GM18519 (cell line): Measurements from ENCODE around the gene GPI.
"Not testable (repeated sequence)": the region's sequence is repeated elsewhere in the genome, so short reads cannot be mapped to it uniquely, and the experiment has no call there.

Experiments used
- ATAC-seq: cut with Tn5 transposase; IDR thresholded peaks from one replicate; pipeline ENCODE4 v1.9.1; 2021; ENCODE audit warnings: mild to moderate bottlenecking, moderate library complexity; ENCODE audit not compliant: unreplicated experiment, low FRiP score

Gene GPI

GRCh38 chr19:34364830-34365462, at the start of gene GPI:
TSS of gene GPI (plus strand) at chr19:34365196. CDS start at chr19:34365267, 71 bp downstream.
- ATAC-seq = no peak

- ATAC-seq = no peak
These were observed 48.7 kb upstream of the GPI start for GRCh38 chr19:34316247-34316646.

DNA sequence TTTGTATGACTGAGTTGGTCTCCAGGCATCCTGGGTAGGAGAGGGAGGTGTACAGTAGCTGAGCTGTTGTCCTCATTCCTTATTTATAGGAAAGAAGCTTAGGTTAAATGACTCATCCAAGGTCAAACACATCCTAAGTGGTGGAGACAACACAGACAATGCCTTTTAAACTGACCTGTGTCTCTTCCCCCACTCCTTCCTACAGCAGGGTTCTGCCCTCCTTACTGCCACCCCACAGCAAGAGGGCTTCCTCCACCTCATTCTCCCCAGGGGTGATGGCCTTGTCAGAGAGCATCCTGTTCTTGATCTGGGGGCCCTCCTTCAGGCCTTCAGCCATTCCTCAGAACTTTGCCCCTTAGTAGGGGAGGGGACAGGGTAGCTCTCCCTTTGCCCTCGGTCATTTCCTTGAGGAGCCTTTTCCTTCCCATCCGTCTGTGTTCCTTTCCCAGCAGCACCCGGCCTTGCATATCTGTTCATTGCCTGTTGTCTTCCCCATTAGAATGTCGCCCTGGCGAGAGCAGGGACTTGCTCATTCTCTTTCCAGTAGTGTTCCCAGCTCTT, 48.2 kb upstream of the GPI start:
- ATAC-seq = no peak

- no peak for ATAC-seq
These were observed 47.6 kb upstream of the GPI start for GRCh38 chr19:34317311-34317927.

DNA sequence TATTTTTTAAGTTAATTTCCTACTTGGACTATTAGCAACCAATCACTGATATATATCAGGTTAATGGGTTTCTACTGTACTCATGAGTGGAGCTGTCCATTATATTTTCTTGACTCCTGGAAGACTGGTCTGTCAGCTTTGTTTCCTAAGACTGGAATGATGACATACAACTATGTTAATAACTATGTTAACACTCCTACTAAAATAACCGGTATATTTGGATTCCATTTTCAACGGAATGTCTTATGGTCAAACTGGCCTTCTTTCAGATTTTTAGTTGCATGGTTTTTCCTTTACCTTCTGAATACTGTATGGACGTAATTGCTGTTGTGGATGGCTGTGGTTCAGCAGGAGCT, 45.8 kb upstream of the GPI start:
- ATAC-seq = no peak

DNA sequence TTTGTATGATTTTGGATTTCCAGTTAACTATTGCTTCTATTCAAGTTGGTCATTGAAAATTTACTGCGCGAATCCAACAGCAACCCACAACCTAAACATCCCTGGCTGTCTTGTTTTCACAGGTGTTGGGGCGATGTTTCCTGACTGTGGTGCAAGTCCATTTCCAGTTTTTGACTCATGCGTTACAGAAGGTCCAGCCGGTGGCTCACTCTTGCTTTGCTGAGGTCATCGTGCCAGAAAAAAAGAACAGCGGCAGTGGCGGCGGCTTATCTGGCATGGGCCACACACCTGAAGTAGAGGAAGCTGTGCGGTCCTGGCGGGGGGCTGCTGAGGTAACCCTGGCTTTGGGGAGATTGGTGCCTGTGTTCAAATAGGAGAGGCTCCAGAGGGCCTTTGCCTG, 45.2 kb upstream of the GPI start:
- ATAC-seq = no peak

GRCh38 chr19:34320277-34320676, 44.7 kb upstream of the GPI start:
- no peak for ATAC-seq

GRCh38 chr19:34321735-34322134, 43.3 kb upstream of the GPI start:
- no peak for ATAC-seq

GRCh38 chr19:34323433-34324204, 41.4 kb upstream of the GPI start:
- ATAC-seq = no peak

DNA sequence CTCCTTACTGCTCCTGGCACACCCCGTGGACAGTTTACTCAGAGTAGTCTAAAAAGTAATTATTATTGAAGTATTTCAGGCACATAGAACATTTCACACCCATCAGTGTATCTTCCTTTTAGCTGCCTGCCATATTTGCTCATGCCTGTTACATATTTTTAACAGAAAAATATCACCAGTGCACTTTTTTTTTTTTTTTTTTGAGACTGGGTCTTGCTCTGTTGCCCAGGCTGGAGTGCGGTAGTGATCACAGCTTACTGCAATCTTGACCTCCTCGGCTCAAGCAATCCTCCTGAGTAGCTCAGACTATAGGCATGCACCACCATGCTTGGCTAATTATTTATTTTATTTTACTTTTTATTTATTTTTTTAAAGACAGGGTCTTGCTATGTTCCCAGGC, 40.7 kb upstream of the GPI start:
- ATAC-seq = no peak

DNA sequence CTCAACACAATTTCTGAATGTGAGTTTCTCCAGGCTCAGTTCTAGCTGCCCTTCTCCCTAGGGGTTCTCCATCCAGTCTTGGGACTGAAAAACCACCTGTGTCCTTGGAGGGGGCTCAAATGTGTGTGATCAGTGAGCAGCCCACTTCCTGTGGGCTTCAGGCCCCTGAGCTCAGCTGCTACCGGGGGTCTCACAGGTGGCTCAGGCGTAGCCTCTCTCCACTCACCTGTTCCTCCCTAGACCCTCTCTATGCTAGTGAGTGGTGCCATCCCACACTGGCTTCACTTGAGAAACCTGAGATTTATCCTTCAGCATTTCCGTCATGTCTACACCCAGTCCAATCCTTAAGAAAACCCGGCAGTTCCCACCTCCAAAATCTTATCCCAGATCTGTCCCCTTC, 39.8 kb upstream of the GPI start:
- ATAC-seq = no peak

- ATAC-seq = no peak
These were observed 38.8 kb upstream of the GPI start for GRCh38 chr19:34325981-34326787.

GRCh38 chr19:34327851-34328250, 37.1 kb upstream of the GPI start:
- ATAC-seq = no peak

GRCh38 chr19:34328982-34329381, 36.0 kb upstream of the GPI start:
- no peak for ATAC-seq

DNA sequence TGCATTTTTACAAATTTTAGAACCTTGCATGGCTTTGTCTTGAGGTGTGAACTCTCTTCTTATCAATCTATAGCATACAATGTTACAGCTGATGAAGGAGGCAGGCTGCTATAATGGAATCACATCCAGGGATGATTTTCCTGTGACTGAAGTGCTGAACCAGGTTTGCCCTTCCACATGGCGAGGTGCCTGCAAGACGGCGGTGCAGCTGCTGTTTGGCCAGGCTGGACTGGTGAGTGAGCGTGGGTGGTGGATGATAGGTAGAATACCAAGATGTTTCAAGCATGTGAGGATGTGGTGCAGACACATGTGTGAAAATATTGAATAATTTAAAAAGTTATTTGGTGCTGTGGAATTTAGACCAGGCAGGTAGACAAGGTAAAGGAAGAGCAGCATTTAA, 34.9 kb upstream of the GPI start:
- no peak for ATAC-seq

- ATAC-seq = not testable (repeated sequence)
These were observed 34.4 kb upstream of the GPI start for GRCh38 chr19:34330596-34330995.

DNA sequence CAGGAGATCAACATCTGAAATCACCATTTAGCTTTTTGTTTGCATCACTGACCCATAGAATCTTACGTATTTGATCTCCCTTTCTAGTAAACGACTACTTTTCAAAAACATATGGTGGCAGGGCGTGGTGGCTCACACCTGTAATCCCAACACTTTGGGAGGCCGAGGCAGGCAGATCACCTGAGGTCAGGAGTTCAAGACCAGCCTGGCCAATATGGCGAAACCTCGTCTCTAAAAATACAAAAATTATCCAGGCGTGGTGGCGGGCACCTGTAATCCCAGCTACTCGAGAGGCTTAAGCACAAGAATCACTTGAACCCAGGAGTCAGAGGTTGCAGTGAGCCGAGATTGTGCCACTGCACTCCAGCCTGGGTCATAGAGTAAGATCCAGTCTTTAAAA, 33.4 kb upstream of the GPI start:
- ATAC-seq = not testable (repeated sequence)

DNA sequence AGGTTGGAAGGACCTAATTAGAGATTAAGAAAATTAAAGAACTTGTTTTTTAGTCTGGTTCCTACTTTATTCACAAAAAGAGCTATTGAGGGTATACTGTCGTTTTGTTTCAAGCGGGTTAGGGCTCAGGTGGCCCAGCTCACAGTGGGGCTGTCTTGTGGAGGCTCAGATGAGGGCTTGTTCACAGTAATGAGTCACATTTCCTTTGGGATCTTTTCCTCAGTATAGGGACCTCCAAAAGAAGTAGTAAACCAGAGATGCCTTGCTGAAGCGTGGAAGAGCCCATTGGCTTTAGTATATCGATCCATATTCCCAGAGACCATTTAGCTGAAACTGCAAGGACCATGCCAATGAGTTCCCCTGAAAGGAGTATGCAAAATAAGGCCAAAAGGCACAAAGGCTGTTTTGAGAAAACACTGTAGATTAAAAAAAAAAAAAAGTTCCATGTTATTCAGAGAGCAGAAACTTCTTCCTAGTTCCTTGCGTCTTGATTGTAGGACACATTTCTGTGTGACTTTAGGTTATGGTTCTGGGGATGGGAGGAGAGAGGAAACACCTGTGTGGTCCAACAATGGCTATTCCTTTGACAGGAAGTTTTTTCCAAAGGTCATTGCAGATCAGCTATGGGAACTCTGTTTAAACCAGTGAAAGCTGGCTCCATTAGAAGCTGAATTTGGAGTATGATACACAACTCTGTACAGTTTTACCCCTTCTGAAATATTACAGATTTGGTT, 32.8 kb upstream of the GPI start:
- no peak for ATAC-seq

DNA sequence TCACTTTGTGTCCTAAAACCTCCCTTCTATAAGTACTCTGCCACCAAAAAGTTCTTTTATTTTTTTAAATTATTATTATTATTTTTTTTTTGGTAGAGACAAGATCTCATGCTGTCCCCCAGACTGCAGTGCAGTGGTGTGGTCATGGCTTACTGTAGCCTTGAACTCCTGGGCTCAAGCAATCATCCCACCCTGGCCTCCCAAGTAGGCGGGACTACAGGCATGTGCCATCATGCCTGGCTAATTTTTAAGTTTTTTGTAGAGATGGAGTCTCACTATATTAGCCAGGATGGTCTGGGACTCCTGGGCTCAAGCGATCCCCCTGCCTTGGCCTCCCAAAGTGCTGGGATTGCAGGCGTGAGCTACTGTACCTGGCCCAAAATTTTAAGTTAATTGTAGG, 29.1 kb upstream of the GPI start:
- ATAC-seq = no peak

- no peak for ATAC-seq
These were observed 28.2 kb upstream of the GPI start for GRCh38 chr19:34336781-34337271.
